Kidney epithelial cell (primary cell): ENCODE results near the gene ATP8B4. TPM values are rescaled to one million over a fixed set of nuclear protein-coding genes. Genes with fewer than 3 reads are reported as not detected.

ENCODE experiments used
- DNase-seq: peaks from one replicate; pipeline ENCODE4 v3.0.0-alpha.2; 2010; ENCODE audit warnings: low read depth
- H3K27me3 ChIP-seq: 2 replicates; pipeline ENCODE4 v1.6.0; 2011; ENCODE audit warnings: low read length; ENCODE audit not compliant: control insufficient read depth, insufficient read depth
- H3K36me3 ChIP-seq: 2 replicates; pipeline ENCODE4 v1.5.1; 2011; ENCODE audit warnings: low read length; ENCODE audit not compliant: control insufficient read depth, insufficient read depth
- H3K4me3 ChIP-seq: 2 replicates; pipeline ENCODE4 v1.5.1; 2011; ENCODE audit warnings: low read depth, mild to moderate bottlenecking, control low read depth, low read length
- total RNA-seq: library from RNA; depleted of rRNA; stranded (reverse); fragments of >200 nt; gene quantifications from 2 replicates; pipeline ENCODE4 v1.2.3, GENCODE V29; 2015
- TF ChIP-seq, protein P1 (sequence below): IDR thresholded peaks from 2 replicates; pipeline ENCODE4 v1.5.1; 2011; ENCODE audit warnings: mild to moderate bottlenecking, moderate library complexity, low read length, control low read depth, inconsistent platforms; ENCODE audit not compliant: insufficient read depth, poor library complexity, severe bottlenecking

The ATP8B4 gene
- total RNA-seq, 1 donor from 2014 or later, result 0.25 TPM

DNA sequence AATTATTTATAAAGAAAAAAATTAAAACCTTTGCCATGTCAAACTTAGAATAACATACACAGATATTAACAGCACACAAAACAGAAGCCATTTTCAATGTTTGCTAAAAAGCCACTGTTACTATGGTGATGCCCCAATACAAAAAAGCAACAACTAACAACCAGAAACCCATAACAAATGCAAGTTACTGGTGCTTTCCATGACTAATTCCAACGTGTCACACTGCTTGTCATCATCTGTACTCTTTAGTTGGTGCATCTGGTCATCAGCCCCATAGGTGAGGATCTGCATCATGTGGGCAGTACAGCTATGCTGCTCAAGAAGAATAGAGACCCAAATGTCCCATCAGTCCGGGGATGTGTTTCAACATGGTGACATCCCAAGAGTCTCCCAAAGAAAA lies 52.8 kb downstream of the ATP8B4 start:
- H3K4me3 ChIP-seq, result no peak overlapping the region
- DNase-seq, result no peak
- no peaks in the 10 kb centered on the region for H3K36me3 ChIP-seq
- no peaks in the 10 kb centered on the region for H3K27me3 ChIP-seq
- TF ChIP-seq, protein P1, sequence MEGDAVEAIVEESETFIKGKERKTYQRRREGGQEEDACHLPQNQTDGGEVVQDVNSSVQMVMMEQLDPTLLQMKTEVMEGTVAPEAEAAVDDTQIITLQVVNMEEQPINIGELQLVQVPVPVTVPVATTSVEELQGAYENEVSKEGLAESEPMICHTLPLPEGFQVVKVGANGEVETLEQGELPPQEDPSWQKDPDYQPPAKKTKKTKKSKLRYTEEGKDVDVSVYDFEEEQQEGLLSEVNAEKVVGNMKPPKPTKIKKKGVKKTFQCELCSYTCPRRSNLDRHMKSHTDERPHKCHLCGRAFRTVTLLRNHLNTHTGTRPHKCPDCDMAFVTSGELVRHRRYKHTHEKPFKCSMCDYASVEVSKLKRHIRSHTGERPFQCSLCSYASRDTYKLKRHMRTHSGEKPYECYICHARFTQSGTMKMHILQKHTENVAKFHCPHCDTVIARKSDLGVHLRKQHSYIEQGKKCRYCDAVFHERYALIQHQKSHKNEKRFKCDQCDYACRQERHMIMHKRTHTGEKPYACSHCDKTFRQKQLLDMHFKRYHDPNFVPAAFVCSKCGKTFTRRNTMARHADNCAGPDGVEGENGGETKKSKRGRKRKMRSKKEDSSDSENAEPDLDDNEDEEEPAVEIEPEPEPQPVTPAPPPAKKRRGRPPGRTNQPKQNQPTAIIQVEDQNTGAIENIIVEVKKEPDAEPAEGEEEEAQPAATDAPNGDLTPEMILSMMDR, result no peak

DNA sequence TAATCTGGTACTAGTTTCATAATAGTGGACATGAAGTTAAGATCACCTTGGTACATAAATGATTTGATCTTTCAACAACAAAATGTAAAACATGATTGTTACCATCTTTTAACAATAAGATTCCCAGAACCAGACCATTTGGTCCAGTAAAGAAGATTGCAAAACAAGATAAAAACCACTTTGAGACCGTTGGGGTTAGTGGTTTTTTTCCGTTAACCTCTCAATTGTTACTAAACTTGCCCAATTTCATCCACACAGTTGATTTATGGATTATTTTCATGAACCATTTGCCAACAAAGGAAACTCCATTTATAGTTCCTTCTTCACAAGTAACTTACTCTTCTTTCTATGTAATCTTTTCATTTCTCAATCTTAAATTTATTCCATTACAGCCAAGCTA lies 53.8 kb downstream of the ATP8B4 start:
- no peaks in the 10 kb centered on the region for H3K36me3 ChIP-seq
- TF ChIP-seq, protein P1, result no peak
- H3K27me3 ChIP-seq, result no peaks in the 10 kb centered on the region
- no peak overlapping the region for H3K4me3 ChIP-seq
- DNase-seq, result no peak

DNA sequence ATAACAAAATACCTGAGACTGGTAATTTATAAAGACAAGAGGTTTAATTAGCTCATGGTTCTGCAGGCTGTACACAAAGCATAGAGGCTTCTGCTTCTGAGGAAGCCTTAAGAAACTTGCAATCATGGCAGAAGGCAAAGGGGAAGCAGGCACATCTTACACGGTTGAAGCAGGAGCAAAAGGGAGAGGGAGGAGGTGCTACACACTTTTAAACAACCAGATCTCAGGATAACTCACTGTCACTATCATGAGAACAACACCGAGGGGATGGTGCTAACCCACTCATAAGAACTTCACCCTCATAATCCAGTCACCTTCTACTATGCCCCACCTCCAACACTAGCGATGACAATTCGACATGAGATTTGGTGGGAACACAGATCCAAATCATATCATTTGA lies 54.4 kb downstream of the ATP8B4 start:
- TF ChIP-seq, protein P1, result no peak
- H3K4me3 ChIP-seq, result no peak overlapping the region
- H3K27me3 ChIP-seq, result no peaks in the 10 kb centered on the region
- DNase-seq, result no peak
- H3K36me3 ChIP-seq, result no peaks in the 10 kb centered on the region

DNA sequence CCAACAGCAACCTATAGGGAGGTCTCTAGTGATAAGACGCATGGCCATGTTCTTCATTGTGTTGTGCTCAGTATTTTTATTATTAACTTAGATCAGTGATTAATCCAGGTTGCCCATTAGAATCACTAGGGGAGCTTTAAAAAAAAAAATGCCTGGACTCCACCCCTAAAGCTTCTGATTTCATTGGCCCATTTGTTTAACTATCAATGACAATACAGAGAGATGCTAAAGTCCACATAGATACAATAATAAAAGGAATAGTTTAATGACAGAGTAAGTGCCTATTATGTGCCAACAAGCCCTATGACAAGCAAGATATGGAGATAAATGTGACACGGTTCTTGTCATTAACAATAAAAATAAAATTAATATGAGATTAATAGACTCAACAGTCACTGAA lies 55.8 kb downstream of the ATP8B4 start:
- TF ChIP-seq, protein P1, result no peak
- Histone ChIP-seq H3K27me3 (no peaks in the 10 kb centered on the region), H3K4me3 (no peak overlapping the region), H3K36me3 (no peaks in the 10 kb centered on the region)
- no peak for DNase-seq

DNA sequence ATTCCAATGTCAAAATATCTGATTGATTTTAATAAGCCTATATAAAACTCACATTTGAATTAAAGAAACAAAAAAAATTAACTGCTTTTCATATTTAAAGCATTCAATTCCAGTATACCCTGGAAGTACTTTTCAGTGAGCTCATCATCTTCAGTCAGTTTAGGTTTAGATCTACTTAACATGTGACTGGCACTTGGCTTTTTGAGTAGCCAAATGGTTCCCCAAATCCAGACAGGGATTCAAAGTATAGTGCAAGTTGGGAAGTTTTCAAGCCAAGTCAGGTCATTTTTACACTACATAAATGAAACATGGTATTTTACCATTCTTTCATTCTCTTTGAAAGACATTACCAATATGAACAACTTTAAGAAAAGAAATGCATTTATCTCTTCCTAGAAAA lies 57.5 kb downstream of the ATP8B4 start:
- H3K27me3 ChIP-seq, result no peaks in the 10 kb centered on the region
- no peak for DNase-seq
- H3K4me3 ChIP-seq, result no peak overlapping the region
- TF ChIP-seq, protein P1, result no peak
- no peaks in the 10 kb centered on the region for H3K36me3 ChIP-seq

DNA sequence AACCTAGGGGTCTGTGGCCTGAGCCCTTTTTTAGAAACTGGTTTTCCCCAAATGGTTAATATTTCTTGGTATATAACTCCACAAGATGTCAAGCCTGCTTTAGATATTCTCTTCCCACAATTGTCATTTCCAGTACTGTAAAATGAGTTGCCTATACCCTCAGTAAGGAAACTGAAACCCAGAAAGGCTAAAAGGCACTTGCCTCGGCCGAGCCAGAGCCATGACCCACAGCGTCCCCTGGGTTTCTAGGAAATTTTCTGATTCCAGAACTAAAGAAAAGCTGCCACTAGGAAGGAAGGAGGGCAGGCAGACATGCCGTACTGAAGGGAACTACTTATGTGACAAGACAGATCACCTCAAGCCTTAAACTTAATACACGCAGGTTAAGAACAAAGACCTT lies 59.1 kb downstream of the ATP8B4 start:
- no peak for DNase-seq
- H3K4me3 ChIP-seq, result no peak overlapping the region

More for the DNA sequence above, 59.1 kb downstream of the ATP8B4 start:
- Histone ChIP-seq H3K36me3 (no peaks in the 10 kb centered on the region), H3K27me3 (no peaks in the 10 kb centered on the region)
- TF ChIP-seq, protein P1, result no peak
